GM23248 (cell line): ENCODE results near the gene ZSCAN25. TPM values are rescaled to one million over a fixed set of nuclear protein-coding genes. Genes with fewer than 3 reads are reported as not detected.
"Not testable (repeated sequence)": the region's sequence is repeated elsewhere in the genome, so short reads cannot be mapped to it uniquely, and the experiment has no call there.

Experiments
- DNase-seq: peaks from one replicate; pipeline ENCODE4 v3.0.0-alpha.2; 2015
- H2AFZ ChIP-seq: fragments of 200-600 bp; sonication (generic); 2 replicates; pipeline ENCODE4 v1.6.1; 2016; ENCODE audit warnings: antibody characterized with exemption
- H3F3A ChIP-seq: fragments of 200-600 bp; sonication (generic); 2 replicates; pipeline ENCODE4 v1.6.1; 2016; ENCODE audit warnings: mild to moderate bottlenecking, antibody characterized with exemption, mixed run types; ENCODE audit not compliant: insufficient read depth
- H3K27ac ChIP-seq: fragments of 200-600 bp; sonication (generic); 2 replicates; pipeline ENCODE4 v1.5.1; 2016; ENCODE audit warnings: mild to moderate bottlenecking
- H3K27me3 ChIP-seq: fragments of 200-600 bp; sonication (generic); replicated peaks from 2 replicates; pipeline ENCODE4 v1.6.1; 2016; ENCODE audit warnings: mild to moderate bottlenecking; ENCODE audit not compliant: insufficient read depth
- H3K36me3 ChIP-seq: fragments of 200-600 bp; sonication (generic); 2 replicates; pipeline ENCODE4 v1.6.1; 2016; ENCODE audit warnings: low read depth, mild to moderate bottlenecking
- H3K4me1 ChIP-seq: fragments of 200-600 bp; sonication (generic); 2 replicates; pipeline ENCODE4 v1.6.1; 2016; ENCODE audit warnings: mild to moderate bottlenecking; ENCODE audit not compliant: insufficient read depth
- H3K4me2 ChIP-seq: fragments of 200-600 bp; sonication (generic); one replicate; pipeline ENCODE4 v1.6.1; 2016; ENCODE audit warnings: mild to moderate bottlenecking; ENCODE audit not compliant: unreplicated experiment
- H3K4me3 ChIP-seq: fragments of 200-600 bp; sonication (generic); 2 replicates; pipeline ENCODE4 v1.5.1; 2016; ENCODE audit warnings: mild to moderate bottlenecking
- H3K79me2 ChIP-seq: fragments of 200-600 bp; sonication (generic); 2 replicates; pipeline ENCODE4 v1.6.1; 2016; ENCODE audit warnings: mild to moderate bottlenecking; ENCODE audit not compliant: insufficient read depth
- H3K9ac ChIP-seq: fragments of 200-600 bp; sonication (generic); 2 replicates; pipeline ENCODE4 v1.6.1; 2016; ENCODE audit warnings: mild to moderate bottlenecking
- H3K9me2 ChIP-seq: fragments of 200-600 bp; sonication (generic); 2 replicates; pipeline ENCODE4 v1.6.1; 2016; ENCODE audit warnings: mixed run types, mild to moderate bottlenecking, moderate library complexity; ENCODE audit not compliant: insufficient read depth
- H3K9me3 ChIP-seq: fragments of 200-600 bp; sonication (generic); one replicate; pipeline ENCODE4 v1.6.1; 2017; ENCODE audit warnings: low read depth
- H4K20me1 ChIP-seq: fragments of 200-600 bp; sonication (generic); 2 replicates; pipeline ENCODE4 v1.6.0; 2016; ENCODE audit not compliant: insufficient read depth
- EZH2 ChIP-seq: fragments of 200-600 bp; sonication (generic); IDR thresholded peaks from 2 replicates; pipeline ENCODE4 v1.6.1; 2018; ENCODE audit warnings: antibody characterized with exemption, mild to moderate bottlenecking; ENCODE audit not compliant: insufficient read depth, poor library complexity, severe bottlenecking
- EZH2phosphoT487 ChIP-seq: fragments of 200-600 bp; sonication (generic); IDR thresholded peaks from 2 replicates; pipeline ENCODE4 v1.6.1; 2018; ENCODE audit warnings: antibody characterized with exemption, moderate library complexity, mild to moderate bottlenecking, low read depth; ENCODE audit not compliant: insufficient read depth
- WGBS, 2 experiments: methylation state at CpG; one replicate each; pipeline ENCODE4 v1.1.6; 2015 to 2017; ENCODE audit warnings: low lambda C conversion rate in 2 of 2, low coverage in 1 of 2; ENCODE audit errors: missing lambda C conversion rate in 2 of 2; 5-methylcytosine and 5-hydroxymethylcytosine counted together
- in situ Hi-C: fragments of 300-500 bp; cut with MboI; formaldehyde crosslinking; loops from 2 replicates; pipeline ENCODE4 v1.15.0; 2020
- polyA plus RNA-seq: library from polyadenylated mRNA; unstranded; fragments of >200 nt; fragmentation: Nextera tagmentation; extraction: Ambion mirVana; gene quantifications from 2 replicates; pipeline ENCODE4 v1.2.1, GENCODE V29; 2016
- total RNA-seq: library from RNA; depleted of rRNA; stranded (reverse); fragments of >200 nt; shearing (Covaris generic); gene quantifications from 2 replicates; pipeline ENCODE4 v1.2.3, GENCODE V29; 2014

The ZSCAN25 gene
- total and polyA plus RNA-seq, 2 experiments from 2014 or later: 6.5 to 7.2 TPM

- peaks cover 20% of the 10 kb centered on the region for H3K36me3 ChIP-seq
- H3K9me2 ChIP-seq: no peaks in the 10 kb centered on the region
- H3K79me2 ChIP-seq: no peaks in the 10 kb centered on the region
- no peak for TF ChIP-seq EZH2
- no peak overlapping the region for H2AFZ ChIP-seq
- H3K27me3 ChIP-seq: no peaks in the 10 kb centered on the region
- no peak overlapping the region for H3K4me3 ChIP-seq
- no peaks in the 10 kb centered on the region for H3K9me3 ChIP-seq
- no peaks in the 10 kb centered on the region for H4K20me1 ChIP-seq
- 57 to 63% methylated on average over 9 of the region's 9 CpGs for WGBS, 2 experiments
- peaks cover 5% of the 10 kb centered on the region; the same call in 1 of the 2 replicates for H3F3A ChIP-seq
- DNase-seq: peak; percentile 38
- H3K4me2 ChIP-seq: no peak overlapping the region
- in situ Hi-C loops: no loop called here
- H3K27ac ChIP-seq: no peak overlapping the region
- no peaks in the 10 kb centered on the region for H3K4me1 ChIP-seq
- H3K9ac ChIP-seq: no peak overlapping the region
Measured at GRCh38 chr7:99631295-99632109, 14.8 kb downstream of the ZSCAN25 start.

GRCh38 chr7:99637414-99637813 lies 20.7 kb downstream of the ZSCAN25 start:
- H3K9me3 ChIP-seq, H4K20me1 ChIP-seq, H2AFZ ChIP-seq, DNase-seq, H3K4me2 ChIP-seq, H3K4me3 ChIP-seq, H3F3A ChIP-seq, in situ Hi-C loops, H3K36me3 ChIP-seq, H3K27me3 ChIP-seq, H3K27ac ChIP-seq, H3K79me2 ChIP-seq, H3K4me1 ChIP-seq, H3K9ac ChIP-seq, H3K9me2 ChIP-seq: not testable (repeated sequence)
- 66 to 80% methylated on average over 2 of the region's 2 CpGs for WGBS, 2 experiments

- no peak overlapping the region for H3K4me2 ChIP-seq
- WGBS, 2 experiments: 95 to 100% methylated on average over 15 to 23 of the region's 23 CpGs
- no peak overlapping the region for H3K9ac ChIP-seq
- peaks cover 5% of the 10 kb centered on the region; the same call in 1 of the 2 replicates for H3F3A ChIP-seq
- no peak overlapping the region for H2AFZ ChIP-seq
- H3K4me3 ChIP-seq: no peak overlapping the region
- H3K9me2 ChIP-seq: no peaks in the 10 kb centered on the region
- H3K79me2 ChIP-seq: no peaks in the 10 kb centered on the region
- TF ChIP-seq EZH2phosphoT487 (no peak), EZH2 (no peak)
- 0 out of 2 replicates have a peak, but pooled peaks cover 4% of the 10 kb centered on the region for H3K4me1 ChIP-seq
- no peaks in the 10 kb centered on the region for H3K36me3 ChIP-seq
- no peak overlapping the region for H3K27ac ChIP-seq
- DNase-seq: no peak
- no peaks in the 10 kb centered on the region for H3K9me3 ChIP-seq
- in situ Hi-C loops: no loop called here
- H3K27me3 ChIP-seq: no peaks in the 10 kb centered on the region
- H4K20me1 ChIP-seq: no peaks in the 10 kb centered on the region; the same call in 1 of the 2 replicates
Measured at GRCh38 chr7:99638731-99639130, 22.0 kb downstream of the ZSCAN25 start.

- TF ChIP-seq EZH2: no peak
- no peak for TF ChIP-seq EZH2phosphoT487
- no peaks in the 10 kb centered on the region for H3K9me3 ChIP-seq
- in situ Hi-C loops: no loop called here
- no peak overlapping the region for H2AFZ ChIP-seq
- H3F3A ChIP-seq: peaks cover 5% of the 10 kb centered on the region; the same call in 1 of the 2 replicates
- H3K36me3 ChIP-seq: no peaks in the 10 kb centered on the region
- no peak overlapping the region for H3K27ac ChIP-seq
- DNase-seq: no peak
- H4K20me1 ChIP-seq: no peaks in the 10 kb centered on the region; the same call in 1 of the 2 replicates
- H3K4me2 ChIP-seq: no peak overlapping the region
- H3K9me2 ChIP-seq: no peaks in the 10 kb centered on the region
- H3K27me3 ChIP-seq: no peaks in the 10 kb centered on the region
- H3K4me3 ChIP-seq: no peak overlapping the region
- H3K4me1 ChIP-seq: 0 out of 2 replicates have a peak, but pooled peaks cover 4% of the 10 kb centered on the region
- H3K79me2 ChIP-seq: no peaks in the 10 kb centered on the region
- H3K9ac ChIP-seq: no peak overlapping the region
Measured at GRCh38 chr7:99639267-99639666, 22.5 kb downstream of the ZSCAN25 start.
